IMR-90 (cell line): ENCODE results near the gene GRPR. TPM values are rescaled to one million over a fixed set of nuclear protein-coding genes. Genes with fewer than 3 reads are reported as not detected.

ENCODE experiments used
- ATAC-seq: fragments of 200-7000 bp; cut with Tn5 transposase; 2 replicates; pipeline ENCODE4 v1.9.1; 2020; ENCODE audit warnings: low read depth, mild to moderate bottlenecking, moderate library complexity
- BruUV-seq: library from RNA; stranded (reverse); fragments of 400-500 nt; replicated peaks from 2 replicates; lab custom pipeline; 2021; lab: Mats Ljungman, UMichigan
- CTCF ChIA-PET: fragments of 300-600 bp; formaldehyde crosslinking; extraction: SDS; loops from one replicate; lab custom pipeline; 2021; ENCODE audit warnings: antibody characterized with exemption; lab: Yijun Ruan, JAX
- POLR2A ChIA-PET: fragments of 300-600 bp; sonication (Branson Sonifier 250); formaldehyde crosslinking; loops from one replicate; lab custom pipeline; 2022; ENCODE audit warnings: antibody characterized with exemption; ENCODE audit not compliant: unreplicated experiment; lab: Charles Lee
- DNase-seq: peaks from one replicate; pipeline ENCODE4 v3.0.0; 2013
- H2AFZ ChIP-seq: replicated peaks from 2 replicates; pipeline ENCODE3; 2013; ENCODE audit warnings: low read length, mild to moderate bottlenecking; ENCODE audit not compliant: poor library complexity
- H2AK5ac ChIP-seq: 2 replicates; pipeline ENCODE4 v1.6.1; 2013; ENCODE audit warnings: low read depth, low read length, inconsistent platforms
- H2AK9ac ChIP-seq: replicated peaks from 2 replicates; pipeline ENCODE3; 2013; ENCODE audit warnings: mild to moderate bottlenecking, low read depth, low read length, moderate library complexity; ENCODE audit not compliant: poor library complexity
- H2BK120ac ChIP-seq: 2 replicates; pipeline ENCODE4 v1.6.1; 2013; ENCODE audit warnings: low read depth, low read length, inconsistent platforms
- H2BK15ac ChIP-seq: 3 replicates; pipeline ENCODE4 v1.6.1; 2013; ENCODE audit warnings: low read depth, low read length, inconsistent platforms
- H2BK20ac ChIP-seq: 2 replicates; pipeline ENCODE4 v1.6.1; 2013; ENCODE audit warnings: low read depth, mild to moderate bottlenecking, inconsistent platforms, low read length, moderate library complexity
- H2BK5ac ChIP-seq: 2 replicates; pipeline ENCODE4 v1.6.1; 2013; ENCODE audit warnings: mild to moderate bottlenecking, low read depth, low read length, inconsistent platforms; ENCODE audit not compliant: poor library complexity, severe bottlenecking
- H3K14ac ChIP-seq: replicated peaks from 2 replicates; pipeline ENCODE4 v1.6.1; 2013; ENCODE audit warnings: low read depth, low read length, inconsistent platforms
- H3K18ac ChIP-seq: 2 replicates; pipeline ENCODE4 v1.6.1; 2013; ENCODE audit warnings: low read depth, low read length, control low read depth
- H3K23ac ChIP-seq: 2 replicates; pipeline ENCODE4 v1.6.1; 2013; ENCODE audit warnings: low read depth, low read length, inconsistent platforms
- H3K27ac ChIP-seq: 2 replicates; pipeline ENCODE4 v1.5.1; 2013; ENCODE audit warnings: mild to moderate bottlenecking, control low read depth, low read length; ENCODE audit not compliant: insufficient read depth
- H3K27me3 ChIP-seq: 2 replicates; pipeline ENCODE4 v1.6.1; 2013; ENCODE audit warnings: low read length; ENCODE audit not compliant: control insufficient read depth, insufficient read depth
- H3K36me3 ChIP-seq: 2 replicates; pipeline ENCODE4 v1.6.1; 2013; ENCODE audit warnings: low read length, mixed read lengths; ENCODE audit not compliant: control insufficient read depth, insufficient read depth
- H3K4ac ChIP-seq: 2 replicates; pipeline ENCODE4 v1.6.1; 2013; ENCODE audit warnings: low read depth, low read length, inconsistent platforms
- H3K4me1 ChIP-seq: 2 replicates; pipeline ENCODE4 v1.6.1; 2013; ENCODE audit warnings: low read length, mixed read lengths; ENCODE audit not compliant: control insufficient read depth, insufficient read depth
- H3K4me2 ChIP-seq: 2 replicates; pipeline ENCODE4 v1.6.1; 2013; ENCODE audit warnings: low read depth, mild to moderate bottlenecking, control low read depth, low read length, moderate library complexity
- H3K4me3 ChIP-seq: 2 replicates; pipeline ENCODE4 v1.5.1; 2013; ENCODE audit warnings: low read depth, mild to moderate bottlenecking, control low read depth, low read length, moderate library complexity; ENCODE audit not compliant: insufficient read depth
- H3K56ac ChIP-seq: 2 replicates; pipeline ENCODE4 v1.6.1; 2013; ENCODE audit warnings: low read length, inconsistent platforms; ENCODE audit not compliant: insufficient read depth; ENCODE audit errors: extremely low read depth
- H3K79me1 ChIP-seq, 2 experiments: 2 replicates each; pipeline ENCODE4 v1.6.1; 2013; ENCODE audit warnings: low read length in 2 of 2, inconsistent platforms in 1 of 2, low read depth in 1 of 2
- H3K9ac ChIP-seq: 2 replicates; pipeline ENCODE4 v1.6.1; 2013; ENCODE audit warnings: low read depth, low read length, control low read depth
- H3K9me1 ChIP-seq: 2 replicates; pipeline ENCODE4 v1.6.1; 2013; ENCODE audit warnings: low read length, inconsistent platforms; ENCODE audit not compliant: insufficient read depth
- H3K9me3 ChIP-seq: 2 replicates; pipeline ENCODE4 v1.6.1; 2013; ENCODE audit warnings: low read length; ENCODE audit not compliant: control insufficient read depth, insufficient read depth
- H4K20me1 ChIP-seq: 2 replicates; pipeline ENCODE4 v1.6.1; 2013; ENCODE audit warnings: low read length, inconsistent platforms; ENCODE audit not compliant: insufficient read depth
- H4K5ac ChIP-seq: 2 replicates; pipeline ENCODE4 v1.6.1; 2013; ENCODE audit warnings: mild to moderate bottlenecking, low read depth, low read length, control low read depth
- H4K8ac ChIP-seq, 2 experiments: 2 replicates each; pipeline ENCODE4 v1.6.1; 2013; ENCODE audit warnings: low read depth in 2 of 2, low read length in 2 of 2, control low read depth in 1 of 2, inconsistent platforms in 1 of 2
- H4K91ac ChIP-seq: 2 replicates; pipeline ENCODE4 v1.6.1; 2013; ENCODE audit warnings: low read depth, low read length, inconsistent platforms; ENCODE audit not compliant: insufficient read depth
- CHD1 ChIP-seq: IDR thresholded peaks from 2 replicates; pipeline ENCODE4 v1.6.1; 2012; ENCODE audit warnings: low read depth, low read length, improper control_type of control experiment
- NFE2L2 ChIP-seq: fragments of 150-350 bp; IDR thresholded peaks from 2 replicates; pipeline ENCODE4 v1.6.1; 2016; ENCODE audit warnings: low read depth, mild to moderate bottlenecking, low read length
- WGBS, 2 experiments: methylation state at CpG; one replicate each; pipeline versions ENCODE4 v1.1.5 to v1.1.7; 2013; ENCODE audit warnings: missing lambda C conversion rate in 2 of 2; ENCODE audit not compliant: insufficient read length in 1 of 2; ENCODE audit errors: extremely low coverage in 2 of 2; 5-methylcytosine and 5-hydroxymethylcytosine counted together
- dilution Hi-C: fragments of 300-500 bp; cut with HindIII; formaldehyde crosslinking; loops from one replicate; pipeline ENCODE4 v1.14.3; 2018; ENCODE audit warnings: low sequenced_read_pairs; ENCODE audit not compliant: unreplicated experiment
- in situ Hi-C: fragments of 300-500 bp; cut with MboI; formaldehyde crosslinking; loops from 3 replicates; pipeline ENCODE4 v1.14.3; 2019; ENCODE audit warnings: low sequenced_read_pairs, inconsistent platforms, mixed read lengths
- intact Hi-C: fragments of 100-400 bp; cut with micrococcal nuclease; formaldehyde crosslinking; loops from 2 replicates; pipeline ENCODE4 v1.10.0; 2022
- polyA plus RNA-seq, 3 experiments: library from polyadenylated mRNA; depleted of rRNA; stranded (reverse); fragments of >200 nt; gene quantifications; 2 replicates each; pipeline ENCODE4 v1.2.3, GENCODE V29; 2012; ENCODE audit warnings: low replicate concordance in 1 of 3
- total RNA-seq: library from RNA; depleted of rRNA; stranded (reverse); fragments of >200 nt; gene quantifications from 2 replicates; pipeline ENCODE4 v1.2.3, GENCODE V29; 2012

The GRPR gene
- total and polyA plus RNA-seq, 2 of the 4 experiments (the other 2 are of a cell fraction): 9.2 to 13.6 TPM

GRCh38 chrX:16162391-16162790 is 39.0 kb downstream of the GRPR start:
- DNase-seq (no peak), ATAC-seq (no peak)
- Histone ChIP-seq H2BK15ac (0 out of 3 replicates have a peak overlapping the region, but pooled peaks have one; percentile 80), H3K56ac (no peak overlapping the region), H4K5ac (no peak overlapping the region), H3K14ac (no peak overlapping the region), H2BK5ac (no peak overlapping the region), H3K79me1 (no peaks in the 10 kb centered on the region), H3K36me3 (no peaks in the 10 kb centered on the region), H2BK20ac (peak overlapping the region; percentile 93; the same call in 1 of the 2 replicates), H3K9me3 (no peaks in the 10 kb centered on the region; the same call in 1 of the 2 replicates), H3K4me1 (peaks cover 6% of the 10 kb centered on the region), H3K9ac (no peak overlapping the region), H3K23ac (no peak overlapping the region), H2AFZ (no peak overlapping the region), H4K20me1 (no peaks in the 10 kb centered on the region), H3K4ac (peak overlapping the region; percentile 81; the same call in 1 of the 2 replicates), H2AK5ac (peak overlapping the region; percentile 97; the same call in 1 of the 2 replicates), H3K27me3 (peaks cover 2% of the 10 kb centered on the region; the same call in 1 of the 2 replicates), H3K9me1 (peaks cover 5% of the 10 kb centered on the region; the same call in 1 of the 2 replicates), H4K8ac (peak overlapping the region in 1 of 2 experiments; percentile 43; a peak in 1 of 4 replicates), H2AK9ac (no peak overlapping the region), H2BK120ac (peak overlapping the region; percentile 91; the same call in 1 of the 2 replicates), H4K91ac (0 out of 2 replicates have a peak overlapping the region, but pooled peaks have one; percentile 69), H3K18ac (no peak overlapping the region), H3K27ac (no peak overlapping the region), H3K4me3 (no peak overlapping the region), H3K4me2 (no peak overlapping the region)
- dilution Hi-C loops: no loop called here
- WGBS, 2 experiments: 60% methylated on average over 1 of the region's 5 CpGs; no CpG with 5 or more reads in 1 of the 2 experiments
- POLR2A ChIA-PET: no interaction called here
- in situ Hi-C loops: no loop called here
- CTCF ChIA-PET: no interaction called here
- no TSS peak for BruUV-seq
- TF ChIP-seq CHD1: no peak
- TF ChIP-seq NFE2L2: no peak
- intact Hi-C loops: no loop called here
